Loucy (cell line): ENCODE data around the gene RP2.

Experiments
- H2AFZ ChIP-seq: fragments of 200-600 bp; sonication (generic); 2 replicates; pipeline ENCODE4 v1.6.0; 2016; ENCODE audit warnings: antibody characterized with exemption, mild to moderate bottlenecking, low read length, moderate library complexity
- H3F3A ChIP-seq: fragments of 200-600 bp; 2 replicates; pipeline ENCODE4 v1.6.0; 2016; ENCODE audit warnings: antibody characterized with exemption, low read depth, mild to moderate bottlenecking
- H3K27me3 ChIP-seq: fragments of 200-600 bp; sonication (generic); 2 replicates; pipeline ENCODE4 v1.6.1; 2014; ENCODE audit warnings: low read length, mild to moderate bottlenecking; ENCODE audit not compliant: insufficient read depth, poor library complexity, severe bottlenecking
- H3K36me3 ChIP-seq: fragments of 200-600 bp; sonication (generic); 2 replicates; pipeline ENCODE4 v1.6.1; 2016; ENCODE audit warnings: low read length; ENCODE audit not compliant: insufficient read depth
- H3K4me1 ChIP-seq: fragments of 200-600 bp; sonication (generic); 2 replicates; pipeline ENCODE4 v1.5.1; 2014; ENCODE audit warnings: low read length, mild to moderate bottlenecking; ENCODE audit not compliant: insufficient read depth, poor library complexity, severe bottlenecking
- H3K4me2 ChIP-seq: fragments of 200-600 bp; sonication (generic); 2 replicates; pipeline ENCODE4 v1.6.0; 2014; ENCODE audit warnings: antibody characterized with exemption, low read length, low read depth, mild to moderate bottlenecking; ENCODE audit not compliant: poor library complexity, severe bottlenecking
- H3K4me3 ChIP-seq: fragments of 200-600 bp; sonication (generic); 2 replicates; pipeline ENCODE4 v1.5.1; 2014; ENCODE audit warnings: low read length, mild to moderate bottlenecking, mixed read lengths; ENCODE audit not compliant: poor library complexity, severe bottlenecking
- H3K79me2 ChIP-seq: fragments of 200-600 bp; sonication (generic); 2 replicates; pipeline ENCODE4 v1.6.1; 2014; ENCODE audit warnings: low read length; ENCODE audit not compliant: insufficient read depth
- H3K9ac ChIP-seq: fragments of 200-600 bp; sonication (generic); 2 replicates; pipeline ENCODE4 v1.6.0; 2014; ENCODE audit warnings: mild to moderate bottlenecking, low read depth, low read length, moderate library complexity; ENCODE audit not compliant: poor library complexity, severe bottlenecking
- H3K9me2 ChIP-seq: fragments of 200-600 bp; sonication (generic); replicated peaks from 2 replicates; pipeline ENCODE4 v1.6.1; 2016; ENCODE audit warnings: low read depth, low read length, mixed read lengths
- H3K9me3 ChIP-seq: fragments of 200-600 bp; sonication (generic); 2 replicates; pipeline ENCODE4 v1.6.1; 2014; ENCODE audit warnings: mild to moderate bottlenecking, antibody characterized with exemption, low read length, low read depth; ENCODE audit not compliant: insufficient read depth
- H4K20me1 ChIP-seq: fragments of 200-600 bp; sonication (generic); 2 replicates; pipeline ENCODE4 v1.6.0; 2014; ENCODE audit warnings: antibody characterized with exemption, low read length, mild to moderate bottlenecking; ENCODE audit not compliant: insufficient read depth, poor library complexity, severe bottlenecking
- EZH2phosphoT487 ChIP-seq: fragments of 200-600 bp; IDR thresholded peaks from 2 replicates; pipeline ENCODE4 v1.6.1; 2018; ENCODE audit warnings: antibody characterized with exemption, mild to moderate bottlenecking, moderate library complexity, borderline replicate concordance
- TF ChIP-seq, protein P1 (sequence below): fragments of 200-600 bp; sonication (generic); conservative IDR thresholded peaks from 2 replicates; pipeline ENCODE4 v1.5.1; 2014; ENCODE audit warnings: mild to moderate bottlenecking, antibody characterized with exemption, low read length

The RP2 gene

GRCh38 chrX:46812445-46812844 is 24.4 kb upstream of the RP2 start:
- Histone ChIP-seq H2AFZ (no peak overlapping the region), H3K9ac (no peak overlapping the region), H3K36me3 (no peaks in the 10 kb centered on the region), H3K9me2 (no peaks in the 10 kb centered on the region), H3K4me1 (no peaks in the 10 kb centered on the region), H3F3A (no peaks in the 10 kb centered on the region), H3K27me3 (no peaks in the 10 kb centered on the region), H3K9me3 (no peaks in the 10 kb centered on the region), H3K79me2 (no peaks in the 10 kb centered on the region), H3K4me3 (no peak overlapping the region), H3K4me2 (no peak overlapping the region), H4K20me1 (no peaks in the 10 kb centered on the region)
- TF ChIP-seq, protein P1, sequence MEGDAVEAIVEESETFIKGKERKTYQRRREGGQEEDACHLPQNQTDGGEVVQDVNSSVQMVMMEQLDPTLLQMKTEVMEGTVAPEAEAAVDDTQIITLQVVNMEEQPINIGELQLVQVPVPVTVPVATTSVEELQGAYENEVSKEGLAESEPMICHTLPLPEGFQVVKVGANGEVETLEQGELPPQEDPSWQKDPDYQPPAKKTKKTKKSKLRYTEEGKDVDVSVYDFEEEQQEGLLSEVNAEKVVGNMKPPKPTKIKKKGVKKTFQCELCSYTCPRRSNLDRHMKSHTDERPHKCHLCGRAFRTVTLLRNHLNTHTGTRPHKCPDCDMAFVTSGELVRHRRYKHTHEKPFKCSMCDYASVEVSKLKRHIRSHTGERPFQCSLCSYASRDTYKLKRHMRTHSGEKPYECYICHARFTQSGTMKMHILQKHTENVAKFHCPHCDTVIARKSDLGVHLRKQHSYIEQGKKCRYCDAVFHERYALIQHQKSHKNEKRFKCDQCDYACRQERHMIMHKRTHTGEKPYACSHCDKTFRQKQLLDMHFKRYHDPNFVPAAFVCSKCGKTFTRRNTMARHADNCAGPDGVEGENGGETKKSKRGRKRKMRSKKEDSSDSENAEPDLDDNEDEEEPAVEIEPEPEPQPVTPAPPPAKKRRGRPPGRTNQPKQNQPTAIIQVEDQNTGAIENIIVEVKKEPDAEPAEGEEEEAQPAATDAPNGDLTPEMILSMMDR = no peak
- no peak for TF ChIP-seq EZH2phosphoT487

- no peaks in the 10 kb centered on the region for H3K9me2 ChIP-seq
- no peak overlapping the region for H3K4me3 ChIP-seq
- H3K4me1 ChIP-seq = no peaks in the 10 kb centered on the region
- no peaks in the 10 kb centered on the region for H3K36me3 ChIP-seq
- H3K27me3 ChIP-seq = no peaks in the 10 kb centered on the region
- H3K4me2 ChIP-seq = no peak overlapping the region
- no peaks in the 10 kb centered on the region for H3F3A ChIP-seq
- H3K9me3 ChIP-seq = no peaks in the 10 kb centered on the region
- no peaks in the 10 kb centered on the region for H3K79me2 ChIP-seq
- H3K9ac ChIP-seq = no peak overlapping the region
- H4K20me1 ChIP-seq = no peaks in the 10 kb centered on the region
- TF ChIP-seq, protein P1 = no peak
- no peak for TF ChIP-seq EZH2phosphoT487
- no peak overlapping the region for H2AFZ ChIP-seq
Observed at GRCh38 chrX:46814966-46815365, 21.9 kb upstream of the RP2 start.

DNA sequence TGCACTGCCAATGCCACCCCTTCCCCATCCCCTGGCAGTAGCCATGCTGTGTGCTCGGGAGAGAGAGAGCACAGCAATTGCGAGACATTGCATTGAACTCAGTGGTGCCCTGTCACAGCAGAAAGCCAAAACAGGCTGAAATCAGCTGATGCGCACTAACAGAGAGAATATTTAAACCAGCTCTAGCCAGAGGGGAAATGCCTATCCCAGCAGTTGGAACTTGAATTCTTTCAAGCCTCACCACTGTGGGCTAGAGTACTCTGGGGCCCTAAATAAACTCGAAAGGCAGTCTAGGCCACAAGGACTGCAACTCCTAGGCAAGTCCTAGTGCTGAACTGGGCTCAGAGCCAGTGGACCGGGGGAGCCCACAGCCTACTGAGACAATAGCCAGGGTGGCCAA is 17.7 kb upstream of the RP2 start:
- no peaks in the 10 kb centered on the region for H3K9me2 ChIP-seq
- no peak for TF ChIP-seq EZH2phosphoT487
- TF ChIP-seq, protein P1 = no peak
- H3K79me2 ChIP-seq = no peaks in the 10 kb centered on the region
- no peaks in the 10 kb centered on the region for H3K27me3 ChIP-seq
- no peaks in the 10 kb centered on the region for H4K20me1 ChIP-seq
- H3K4me3 ChIP-seq = no peak overlapping the region
- no peak overlapping the region for H3K4me2 ChIP-seq
- H3F3A ChIP-seq = no peaks in the 10 kb centered on the region
- no peaks in the 10 kb centered on the region for H3K9me3 ChIP-seq
- no peak overlapping the region for H2AFZ ChIP-seq
- no peaks in the 10 kb centered on the region for H3K36me3 ChIP-seq
- no peak overlapping the region for H3K9ac ChIP-seq
- no peaks in the 10 kb centered on the region for H3K4me1 ChIP-seq
